Measurements from ENCODE around the gene NAA60.

The NAA60 gene

GRCh38 chr16:3454631-3455147, 11.2 kb downstream of the NAA60 start:
- peaks cover 19 to 28% of the 10 kb centered on the region in 2 donors for H3K4me1 Mint-ChIP-seq (ENCODE audit: low read depth in 2 of 2)
- H3K9me3 Mint-ChIP-seq = no peaks in the 10 kb centered on the region
- H3K27me3 Mint-ChIP-seq = no peaks in the 10 kb centered on the region
- no peak overlapping the region for H3K4me3 Mint-ChIP-seq
- H3K36me3 Mint-ChIP-seq (ENCODE audit: insufficient read depth) = peaks cover 19% of the 10 kb centered on the region
- H3K27ac Mint-ChIP-seq = no peak overlapping the region
- no peak for ATAC-seq (replicated peaks)
- no peak for DNase-seq

GRCh38 chr16:3457434-3458252, 14.2 kb downstream of the NAA60 start:
- Mint-ChIP-seq H3K4me1 (ENCODE audit: low read depth in 2 of 2) (peaks cover 38 to 44% of the 10 kb centered on the region in 2 donors), H3K27ac (peak overlapping the region; percentile 83 to 93), H3K36me3 (ENCODE audit: insufficient read depth) (peaks cover 19% of the 10 kb centered on the region), H3K27me3 (no peaks in the 10 kb centered on the region), H3K9me3 (no peaks in the 10 kb centered on the region), H3K4me3 (peak overlapping the region; percentile 81 to 86)
- ATAC-seq (replicated peaks) = peak; percentile 87
- peak; percentile 88 to 92 (median 91) for DNase-seq

GRCh38 chr16:3458278-3458851, 14.9 kb downstream of the NAA60 start:
- Mint-ChIP-seq H3K9me3 (no peaks in the 10 kb centered on the region), H3K4me1 (ENCODE audit: low read depth in 2 of 2) (peaks cover 38 to 44% of the 10 kb centered on the region in 2 donors), H3K27me3 (no peaks in the 10 kb centered on the region), H3K27ac (peak overlapping the region; percentile 85 to 90), H3K36me3 (ENCODE audit: insufficient read depth) (peaks cover 15% of the 10 kb centered on the region), H3K4me3 (peak overlapping the region; percentile 86 to 89)
- peak in 1 of 3 experiments; percentile 13 for DNase-seq
- no peak for ATAC-seq (replicated peaks)

GRCh38 chr16:3458852-3459361, 15.4 kb downstream of the NAA60 start:
- Mint-ChIP-seq H3K27ac (peak overlapping the region; percentile 85 to 90), H3K9me3 (no peaks in the 10 kb centered on the region), H3K4me1 (ENCODE audit: low read depth in 2 of 2) (peaks cover 38 to 44% of the 10 kb centered on the region in 2 donors), H3K27me3 (no peaks in the 10 kb centered on the region), H3K36me3 (ENCODE audit: insufficient read depth) (peaks cover 15% of the 10 kb centered on the region), H3K4me3 (peak overlapping the region; percentile 86 to 89)
- ATAC-seq (replicated peaks) (no peak), DNase-seq (peak in 2 of 3 experiments; percentile 3 to 11)

- Mint-ChIP-seq H3K27ac (peak overlapping the region; percentile 85 to 90), H3K36me3 (ENCODE audit: insufficient read depth) (peaks cover 15% of the 10 kb centered on the region), H3K9me3 (no peaks in the 10 kb centered on the region), H3K27me3 (no peaks in the 10 kb centered on the region), H3K4me1 (ENCODE audit: low read depth in 2 of 2) (peaks cover 38 to 49% of the 10 kb centered on the region in 2 donors), H3K4me3 (peak overlapping the region; percentile 86 to 89)
- DNase-seq (no peak), ATAC-seq (replicated peaks) (no peak)
These were observed 16.1 kb downstream of the NAA60 start for GRCh38 chr16:3459401-3460090.

GRCh38 chr16:3460121-3460520, 16.6 kb downstream of the NAA60 start:
- Mint-ChIP-seq H3K4me1 (ENCODE audit: low read depth in 2 of 2) (peaks cover 38 to 49% of the 10 kb centered on the region in 2 donors), H3K9me3 (no peaks in the 10 kb centered on the region), H3K27ac (peak overlapping the region; percentile 85 to 90), H3K4me3 (peak overlapping the region; percentile 86 to 89), H3K36me3 (ENCODE audit: insufficient read depth) (peaks cover 13% of the 10 kb centered on the region), H3K27me3 (no peaks in the 10 kb centered on the region)
- DNase-seq (no peak), ATAC-seq (replicated peaks) (no peak)

GRCh38 chr16:3460585-3460984, 17.1 kb downstream of the NAA60 start:
- no peak for ATAC-seq (replicated peaks)
- Mint-ChIP-seq H3K36me3 (ENCODE audit: insufficient read depth) (peaks cover 15% of the 10 kb centered on the region), H3K4me1 (ENCODE audit: low read depth in 2 of 2) (peaks cover 42 to 49% of the 10 kb centered on the region in 2 donors), H3K27me3 (no peaks in the 10 kb centered on the region), H3K4me3 (peak overlapping the region; percentile 86 to 89), H3K9me3 (no peaks in the 10 kb centered on the region), H3K27ac (peak overlapping the region; percentile 83 to 87)
- DNase-seq = no peak

GRCh38 chr16:3461151-3461550, 17.7 kb downstream of the NAA60 start:
- H3K36me3 Mint-ChIP-seq (ENCODE audit: insufficient read depth) = peaks cover 21% of the 10 kb centered on the region
- no peaks in the 10 kb centered on the region for H3K9me3 Mint-ChIP-seq
- DNase-seq (peak; percentile 47 to 49 (median 47)), ATAC-seq (replicated peaks) (peak; percentile 28)
- peaks cover 42 to 48% of the 10 kb centered on the region in 2 donors for H3K4me1 Mint-ChIP-seq (ENCODE audit: low read depth in 2 of 2)
- no peaks in the 10 kb centered on the region for H3K27me3 Mint-ChIP-seq
- peak overlapping the region; percentile 83 to 87 for H3K27ac Mint-ChIP-seq
- H3K4me3 Mint-ChIP-seq = peak overlapping the region; percentile 86 to 89

- Mint-ChIP-seq H3K36me3 (ENCODE audit: insufficient read depth) (peaks cover 24% of the 10 kb centered on the region), H3K27ac (peak overlapping the region in 1 of 2 donors; percentile 78), H3K9me3 (no peaks in the 10 kb centered on the region), H3K27me3 (no peaks in the 10 kb centered on the region), H3K4me3 (peak overlapping the region in 1 of 2 donors; percentile 2), H3K4me1 (ENCODE audit: low read depth in 2 of 2) (peaks cover 50 to 57% of the 10 kb centered on the region in 2 donors)
- ATAC-seq (replicated peaks) (no peak), DNase-seq (no peak)
These were observed 21.8 kb downstream of the NAA60 start for GRCh38 chr16:3465301-3465700.

GRCh38 chr16:3465911-3466584, 22.6 kb downstream of the NAA60 start:
- Mint-ChIP-seq H3K36me3 (ENCODE audit: insufficient read depth) (peaks cover 23% of the 10 kb centered on the region), H3K27me3 (no peaks in the 10 kb centered on the region), H3K9me3 (no peaks in the 10 kb centered on the region), H3K4me3 (peak overlapping the region; percentile 2 to 26), H3K4me1 (ENCODE audit: low read depth in 2 of 2) (peaks cover 44 to 55% of the 10 kb centered on the region in 2 donors), H3K27ac (peak overlapping the region; percentile 79 to 94)
- no peak for ATAC-seq (replicated peaks)
- no peak for DNase-seq

- ATAC-seq (replicated peaks) (no peak), DNase-seq (no peak)
- no peaks in the 10 kb centered on the region for H3K9me3 Mint-ChIP-seq
- H3K27me3 Mint-ChIP-seq = no peaks in the 10 kb centered on the region
- peak overlapping the region; percentile 79 to 94 for H3K27ac Mint-ChIP-seq
- H3K4me1 Mint-ChIP-seq (ENCODE audit: low read depth in 2 of 2) = peaks cover 37 to 53% of the 10 kb centered on the region in 2 donors
- H3K4me3 Mint-ChIP-seq = peak overlapping the region in 1 of 2 donors; percentile 42
- peaks cover 22% of the 10 kb centered on the region for H3K36me3 Mint-ChIP-seq (ENCODE audit: insufficient read depth)
These were observed 23.7 kb downstream of the NAA60 start for GRCh38 chr16:3467182-3467581.

- ATAC-seq (replicated peaks) = no peak
- peaks cover 41 to 56% of the 10 kb centered on the region in 2 donors for H3K4me1 Mint-ChIP-seq (ENCODE audit: low read depth in 2 of 2)
- DNase-seq = no peak
- no peaks in the 10 kb centered on the region for H3K9me3 Mint-ChIP-seq
- H3K36me3 Mint-ChIP-seq (ENCODE audit: insufficient read depth) = peaks cover 26% of the 10 kb centered on the region
- peak overlapping the region; percentile 72 to 94 for H3K27ac Mint-ChIP-seq
- no peaks in the 10 kb centered on the region for H3K27me3 Mint-ChIP-seq
- H3K4me3 Mint-ChIP-seq = peak overlapping the region in 1 of 2 donors; percentile 5
These were observed 24.4 kb downstream of the NAA60 start for GRCh38 chr16:3467921-3468320.

Data from effector memory CD8-positive, alpha-beta T cell (primary cell).